Spleen (tissue), 7 donors: ENCODE results near the gene GATD1.

Experiments used
- CTCF ChIP-seq, 11 experiments: fragments of 200-600 bp in 7 of 11; fragments of 450-650 bp in 4 of 11; sonication (generic) in 4 of 11; IDR thresholded peaks in 8 of 11; conservative IDR thresholded peaks in 3 of 11; 1 replicate in 7 of 11; 2 replicates in 4 of 11; pipeline versions ENCODE4 v1.4.0 to v1.8.0; 2016 to 2021; ENCODE audit warnings: antibody characterized with exemption in 11 of 11, inconsistent platforms in 4 of 11, mild to moderate bottlenecking in 1 of 11
- POLR2A ChIP-seq, 3 donors: fragments of 450-650 bp; IDR thresholded peaks; one replicate each; pipeline ENCODE4 v1.5.1; 2017; ENCODE audit warnings: antibody characterized with exemption in 3 of 3, mild to moderate bottlenecking in 1 of 3
- donor health status: DM: no; HTN: no; CAD: no; lungs with moderate emphysema.
- donor health status: DM: no; HTN: no; CAD: no.
- donor health status: DM: no; HTN: no; CAD: no.

GRCh38 chr11:764322-765024 is 12.8 kb downstream of the GATD1 start:
- TF ChIP-seq CTCF (IDR thresholded peaks at IDR 0.05 in 8 of 11, conservative IDR thresholded peaks at IDR 0.05 in 3 of 11) (no peak), POLR2A (IDR thresholded peaks at IDR 0.05) (no peak)
